Liver (tissue), 9 donors: ENCODE results near the gene ETNK1. TPM values are rescaled to one million over a fixed set of nuclear protein-coding genes. Genes with fewer than 3 reads are reported as not detected.
A peak's percentile ranks its signal among the peaks of the same experiment; 100 is the strongest.

Experiments
- DNase-seq: peaks from one replicate; pipeline ENCODE4 v3.0.0-alpha.2; 2017; ENCODE audit warnings: low spot score
- H3K27ac ChIP-seq, 2 donors: one replicate each; pipeline ENCODE4 v1.7.0; 2013; ENCODE audit warnings: inconsistent platforms in 2 of 2, low read length in 2 of 2, control low read depth in 1 of 2, low read depth in 1 of 2, mild to moderate bottlenecking in 1 of 2
- H3K27me3 ChIP-seq, 4 donors: one replicate each; pipeline versions ENCODE4 v1.6.1 to v1.7.0; 2013; ENCODE audit warnings: low read length in 3 of 4, inconsistent platforms in 1 of 4, mild to moderate bottlenecking in 1 of 4, moderate library complexity in 1 of 4; ENCODE audit not compliant: control insufficient read depth in 4 of 4, insufficient read depth in 4 of 4
- H3K36me3 ChIP-seq, 4 donors: one replicate each; pipeline versions ENCODE4 v1.6.1 to v1.7.0; 2013; ENCODE audit warnings: low read length in 3 of 4, mild to moderate bottlenecking in 3 of 4, low read depth in 1 of 4, moderate library complexity in 1 of 4; ENCODE audit not compliant: control insufficient read depth in 4 of 4, insufficient read depth in 3 of 4
- H3K4me1 ChIP-seq, 4 donors: one replicate each; pipeline versions ENCODE4 v1.6.1 to v1.7.0; 2013; ENCODE audit warnings: low read length in 3 of 4, mild to moderate bottlenecking in 3 of 4, moderate library complexity in 1 of 4; ENCODE audit not compliant: control insufficient read depth in 4 of 4, insufficient read depth in 4 of 4
- H3K4me3 ChIP-seq, 3 donors: one replicate each; pipeline versions ENCODE4 v1.6.1 to v1.7.0; 2013; ENCODE audit warnings: low read length in 3 of 3, control low read depth in 1 of 3, low read depth in 1 of 3, mild to moderate bottlenecking in 1 of 3
- H3K9ac ChIP-seq, 2 donors: one replicate each; pipeline ENCODE4 v1.7.0; 2013; ENCODE audit warnings: low read length in 2 of 2, mild to moderate bottlenecking in 2 of 2, moderate library complexity in 2 of 2, control low read depth in 1 of 2, low read depth in 1 of 2
- H3K9me3 ChIP-seq, 4 donors: one replicate each; pipeline versions ENCODE4 v1.6.1 to v1.7.0; 2013; ENCODE audit warnings: low read length in 3 of 4; ENCODE audit not compliant: control insufficient read depth in 4 of 4
- FOXA2 ChIP-seq: IDR thresholded peaks from 2 replicates; pipeline ENCODE4 v1.6.1; 2016; ENCODE audit warnings: antibody characterized with exemption
- GABPA ChIP-seq, 2 donors: IDR thresholded peaks in 1 of 2; conservative IDR thresholded peaks in 1 of 2; 2 replicates each; pipeline ENCODE4 v1.6.1; 2016; ENCODE audit warnings: antibody characterized with exemption in 2 of 2, mild to moderate bottlenecking in 1 of 2, moderate library complexity in 1 of 2
- HNF4A ChIP-seq, 2 donors: conservative IDR thresholded peaks; 2 replicates each; pipeline ENCODE4 v1.6.1; 2016; ENCODE audit warnings: antibody characterized with exemption in 2 of 2, mild to moderate bottlenecking in 2 of 2
- JUND ChIP-seq, 2 donors: IDR thresholded peaks; 2 replicates each; pipeline ENCODE4 v1.6.1; 2016; ENCODE audit warnings: antibody characterized with exemption in 2 of 2
- NR2F2 ChIP-seq: IDR thresholded peaks from 2 replicates; pipeline ENCODE4 v1.6.1; 2016; ENCODE audit warnings: antibody characterized with exemption
- RAD21 ChIP-seq, 2 donors: IDR thresholded peaks; 2 replicates each; pipeline ENCODE4 v1.6.1; 2016; ENCODE audit warnings: antibody characterized with exemption in 2 of 2, mild to moderate bottlenecking in 2 of 2
- RXRA ChIP-seq, 2 donors: IDR thresholded peaks; 2 replicates each; pipeline ENCODE4 v1.6.1; 2017 to 2018; ENCODE audit warnings: antibody characterized with exemption in 2 of 2, mild to moderate bottlenecking in 1 of 2
- SP1 ChIP-seq: IDR thresholded peaks from 2 replicates; pipeline ENCODE4 v1.6.1; 2018; ENCODE audit warnings: antibody characterized with exemption, mild to moderate bottlenecking
- TAF1 ChIP-seq: conservative IDR thresholded peaks from 2 replicates; pipeline ENCODE4 v1.6.1; 2016; ENCODE audit warnings: antibody characterized with exemption, mild to moderate bottlenecking
- WGBS: extraction: QIAGEN DNeasy Blood & Tissue Kit; methylation state at CpG from one replicate; pipeline ENCODE4 v1.1.7; 2013; 5-methylcytosine and 5-hydroxymethylcytosine counted together
- polyA plus RNA-seq, 2 donors: library from polyadenylated mRNA; stranded (reverse) in 1 of 2; unstranded in 1 of 2; fragments of 200-250 nt in 1 of 2; fragments of >200 nt in 1 of 2; fragmentation: Nextera tagmentation in 1 of 2; extraction: Ambion mirVana in 1 of 2; gene quantifications; one replicate each; pipeline versions ENCODE4 v1.2.1 to v1.2.3, GENCODE V29; 2013 to 2015
- total RNA-seq, 2 donors: library from RNA; depleted of rRNA; stranded (reverse); fragments of >200 nt; gene quantifications; one replicate each; pipeline ENCODE4 v1.2.3, GENCODE V29; 2014
- TF ChIP-seq, protein P1 (sequence below): IDR thresholded peaks from 2 replicates; pipeline ENCODE4 v1.6.1; 2016; ENCODE audit warnings: antibody characterized with exemption, mild to moderate bottlenecking
- TF ChIP-seq, protein P2 (sequence below): IDR thresholded peaks from 2 replicates; pipeline ENCODE4 v1.6.1; 2016; ENCODE audit warnings: antibody characterized with exemption
- TF ChIP-seq, protein P3 (sequence below): IDR thresholded peaks from 2 replicates; pipeline ENCODE4 v1.6.1; 2016; ENCODE audit warnings: antibody characterized with exemption
- TF ChIP-seq, protein P4 (sequence below): fragments of 150-350 bp; IDR thresholded peaks from 2 replicates; pipeline ENCODE4 v1.5.1; 2017; ENCODE audit warnings: improper control_type of control experiment, low read depth, low read length; ENCODE audit not compliant: missing input control
- TF ChIP-seq, protein P5 (sequence below): IDR thresholded peaks from 2 replicates; pipeline ENCODE4 v1.6.1; 2016; ENCODE audit warnings: antibody characterized with exemption
- donor health status: healthy.
- donor health status: healthy.
- donor health status: healthy.
- donor health status: healthy.
- donor health status: healthy.

Gene ETNK1
- total and polyA plus RNA-seq, 4 donors, result 15.6 to 51.4 (median 27.0) TPM

DNA sequence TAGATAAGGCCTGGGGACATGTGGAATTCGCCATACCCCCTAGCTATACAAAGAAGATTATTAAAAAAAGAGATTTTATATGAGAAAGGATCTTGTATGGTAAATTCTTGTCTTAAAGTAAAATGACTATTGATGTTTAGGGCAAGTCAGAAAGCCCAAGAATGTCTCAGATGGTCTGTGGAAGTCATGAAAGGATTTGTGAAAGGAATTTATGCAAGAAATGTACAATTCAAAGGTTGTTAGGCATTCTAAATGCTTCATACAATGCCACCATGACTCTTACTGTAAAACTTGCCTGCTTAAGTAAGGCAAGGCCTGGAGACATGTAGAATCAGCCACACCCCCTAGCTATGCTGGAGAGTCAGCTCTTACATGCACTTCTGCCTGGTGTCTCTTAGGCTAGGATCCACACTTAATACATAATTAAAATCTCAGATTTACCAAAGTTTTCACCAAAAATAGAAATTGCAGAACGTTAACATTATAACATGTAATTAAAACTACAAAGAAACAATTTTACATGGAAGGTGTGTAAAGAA, 8.9 kb upstream of the ETNK1 start (continued):
- TF ChIP-seq, protein P1, sequence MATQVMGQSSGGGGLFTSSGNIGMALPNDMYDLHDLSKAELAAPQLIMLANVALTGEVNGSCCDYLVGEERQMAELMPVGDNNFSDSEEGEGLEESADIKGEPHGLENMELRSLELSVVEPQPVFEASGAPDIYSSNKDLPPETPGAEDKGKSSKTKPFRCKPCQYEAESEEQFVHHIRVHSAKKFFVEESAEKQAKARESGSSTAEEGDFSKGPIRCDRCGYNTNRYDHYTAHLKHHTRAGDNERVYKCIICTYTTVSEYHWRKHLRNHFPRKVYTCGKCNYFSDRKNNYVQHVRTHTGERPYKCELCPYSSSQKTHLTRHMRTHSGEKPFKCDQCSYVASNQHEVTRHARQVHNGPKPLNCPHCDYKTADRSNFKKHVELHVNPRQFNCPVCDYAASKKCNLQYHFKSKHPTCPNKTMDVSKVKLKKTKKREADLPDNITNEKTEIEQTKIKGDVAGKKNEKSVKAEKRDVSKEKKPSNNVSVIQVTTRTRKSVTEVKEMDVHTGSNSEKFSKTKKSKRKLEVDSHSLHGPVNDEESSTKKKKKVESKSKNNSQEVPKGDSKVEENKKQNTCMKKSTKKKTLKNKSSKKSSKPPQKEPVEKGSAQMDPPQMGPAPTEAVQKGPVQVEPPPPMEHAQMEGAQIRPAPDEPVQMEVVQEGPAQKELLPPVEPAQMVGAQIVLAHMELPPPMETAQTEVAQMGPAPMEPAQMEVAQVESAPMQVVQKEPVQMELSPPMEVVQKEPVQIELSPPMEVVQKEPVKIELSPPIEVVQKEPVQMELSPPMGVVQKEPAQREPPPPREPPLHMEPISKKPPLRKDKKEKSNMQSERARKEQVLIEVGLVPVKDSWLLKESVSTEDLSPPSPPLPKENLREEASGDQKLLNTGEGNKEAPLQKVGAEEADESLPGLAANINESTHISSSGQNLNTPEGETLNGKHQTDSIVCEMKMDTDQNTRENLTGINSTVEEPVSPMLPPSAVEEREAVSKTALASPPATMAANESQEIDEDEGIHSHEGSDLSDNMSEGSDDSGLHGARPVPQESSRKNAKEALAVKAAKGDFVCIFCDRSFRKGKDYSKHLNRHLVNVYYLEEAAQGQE, result no peak
- TF ChIP-seq RAD21 (IDR thresholded peaks at IDR 0.05) (no peak), GABPA (IDR thresholded peaks at IDR 0.05 in 1 of 2, conservative IDR thresholded peaks at IDR 0.05 in 1 of 2) (no peak)
- TF ChIP-seq, protein P2, sequence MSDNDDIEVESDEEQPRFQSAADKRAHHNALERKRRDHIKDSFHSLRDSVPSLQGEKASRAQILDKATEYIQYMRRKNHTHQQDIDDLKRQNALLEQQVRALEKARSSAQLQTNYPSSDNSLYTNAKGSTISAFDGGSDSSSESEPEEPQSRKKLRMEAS, result no peak

DNA sequence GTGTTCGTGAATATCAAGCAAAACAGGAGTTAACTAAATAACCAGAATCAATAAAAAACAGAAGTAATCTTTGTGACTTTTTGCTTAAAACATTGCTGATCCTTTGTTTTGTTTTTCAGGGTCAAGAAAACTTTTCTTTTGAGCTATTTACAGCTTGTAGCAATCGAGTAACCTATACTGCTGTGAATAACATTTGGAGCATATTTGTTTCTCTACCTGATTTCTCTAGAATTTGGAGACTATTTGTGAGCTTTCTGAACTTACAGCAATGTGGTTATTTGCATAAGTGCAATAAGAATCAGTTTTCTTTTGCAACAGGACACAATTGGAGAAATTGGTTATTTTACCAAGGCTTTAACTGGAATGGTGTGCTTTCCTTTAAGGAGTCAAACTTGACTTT, 7.3 kb upstream of the ETNK1 start:
- Histone ChIP-seq H3K9ac (no peak overlapping the region), H3K27ac (no peak overlapping the region), H3K4me3 (no peak overlapping the region), H3K9me3 (peaks cover 0 to 2% (median 0%) of the 10 kb centered on the region in 4 donors), H3K36me3 (no peaks in the 10 kb centered on the region), H3K27me3 (no peaks in the 10 kb centered on the region), H3K4me1 (no peaks in the 10 kb centered on the region)
- TF ChIP-seq GABPA (IDR thresholded peaks at IDR 0.05 in 1 of 2, conservative IDR thresholded peaks at IDR 0.05 in 1 of 2) (no peak), SP1 (no peak), FOXA2 (no peak)
- TF ChIP-seq, protein P3, sequence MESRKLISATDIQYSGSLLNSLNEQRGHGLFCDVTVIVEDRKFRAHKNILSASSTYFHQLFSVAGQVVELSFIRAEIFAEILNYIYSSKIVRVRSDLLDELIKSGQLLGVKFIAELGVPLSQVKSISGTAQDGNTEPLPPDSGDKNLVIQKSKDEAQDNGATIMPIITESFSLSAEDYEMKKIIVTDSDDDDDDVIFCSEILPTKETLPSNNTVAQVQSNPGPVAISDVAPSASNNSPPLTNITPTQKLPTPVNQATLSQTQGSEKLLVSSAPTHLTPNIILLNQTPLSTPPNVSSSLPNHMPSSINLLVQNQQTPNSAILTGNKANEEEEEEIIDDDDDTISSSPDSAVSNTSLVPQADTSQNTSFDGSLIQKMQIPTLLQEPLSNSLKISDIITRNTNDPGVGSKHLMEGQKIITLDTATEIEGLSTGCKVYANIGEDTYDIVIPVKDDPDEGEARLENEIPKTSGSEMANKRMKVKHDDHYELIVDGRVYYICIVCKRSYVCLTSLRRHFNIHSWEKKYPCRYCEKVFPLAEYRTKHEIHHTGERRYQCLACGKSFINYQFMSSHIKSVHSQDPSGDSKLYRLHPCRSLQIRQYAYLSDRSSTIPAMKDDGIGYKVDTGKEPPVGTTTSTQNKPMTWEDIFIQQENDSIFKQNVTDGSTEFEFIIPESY, result no peak
- TF ChIP-seq, protein P2, result no peak
- DNase-seq, result no peak
- 94% methylated on average over 2 of the region's 2 CpGs for WGBS

DNA sequence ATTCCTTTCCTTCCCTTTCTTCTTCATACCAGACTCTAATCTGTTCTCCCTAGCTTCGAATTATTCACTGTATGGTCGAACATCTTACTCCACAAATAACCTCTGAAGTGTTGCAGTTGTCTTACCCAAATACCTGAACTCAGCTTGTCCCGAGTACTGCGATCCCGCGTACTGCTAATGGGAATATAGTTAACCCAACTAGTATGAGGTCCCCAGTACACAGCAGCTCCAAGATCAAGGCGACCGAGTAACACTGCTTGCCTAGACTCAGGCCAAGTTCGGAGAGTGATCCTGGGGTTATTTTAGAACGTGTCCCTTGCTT, 462 bp upstream of the ETNK1 start:
- WGBS, result 16% methylated on average over 10 of the region's 10 CpGs
- Histone ChIP-seq H3K36me3 (no peaks in the 10 kb centered on the region), H3K27me3 (no peaks in the 10 kb centered on the region), H3K9me3 (no peaks in the 10 kb centered on the region), H3K9ac (peak overlapping the region; percentile 87 to 99), H3K27ac (peak overlapping the region; percentile 97), H3K4me1 (peaks cover 0 to 26% (median 9%) of the 10 kb centered on the region in 4 donors), H3K4me3 (peak overlapping the region; percentile 63 to 99 (median 82))
- DNase-seq, result no peak
- TF ChIP-seq, protein P3, result no peak
- TF ChIP-seq, protein P1, result no peak
- TF ChIP-seq, protein P4, sequence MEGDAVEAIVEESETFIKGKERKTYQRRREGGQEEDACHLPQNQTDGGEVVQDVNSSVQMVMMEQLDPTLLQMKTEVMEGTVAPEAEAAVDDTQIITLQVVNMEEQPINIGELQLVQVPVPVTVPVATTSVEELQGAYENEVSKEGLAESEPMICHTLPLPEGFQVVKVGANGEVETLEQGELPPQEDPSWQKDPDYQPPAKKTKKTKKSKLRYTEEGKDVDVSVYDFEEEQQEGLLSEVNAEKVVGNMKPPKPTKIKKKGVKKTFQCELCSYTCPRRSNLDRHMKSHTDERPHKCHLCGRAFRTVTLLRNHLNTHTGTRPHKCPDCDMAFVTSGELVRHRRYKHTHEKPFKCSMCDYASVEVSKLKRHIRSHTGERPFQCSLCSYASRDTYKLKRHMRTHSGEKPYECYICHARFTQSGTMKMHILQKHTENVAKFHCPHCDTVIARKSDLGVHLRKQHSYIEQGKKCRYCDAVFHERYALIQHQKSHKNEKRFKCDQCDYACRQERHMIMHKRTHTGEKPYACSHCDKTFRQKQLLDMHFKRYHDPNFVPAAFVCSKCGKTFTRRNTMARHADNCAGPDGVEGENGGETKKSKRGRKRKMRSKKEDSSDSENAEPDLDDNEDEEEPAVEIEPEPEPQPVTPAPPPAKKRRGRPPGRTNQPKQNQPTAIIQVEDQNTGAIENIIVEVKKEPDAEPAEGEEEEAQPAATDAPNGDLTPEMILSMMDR, result no peak
- TF ChIP-seq RAD21 (IDR thresholded peaks at IDR 0.05) (no peak), JUND (IDR thresholded peaks at IDR 0.05) (no peak), HNF4A (conservative IDR thresholded peaks at IDR 0.05) (no peak), NR2F2 (no peak), RXRA (IDR thresholded peaks at IDR 0.05) (no peak), TAF1 (no peak)
- TF ChIP-seq, protein P2, result no peak
- TF ChIP-seq, protein P5, sequence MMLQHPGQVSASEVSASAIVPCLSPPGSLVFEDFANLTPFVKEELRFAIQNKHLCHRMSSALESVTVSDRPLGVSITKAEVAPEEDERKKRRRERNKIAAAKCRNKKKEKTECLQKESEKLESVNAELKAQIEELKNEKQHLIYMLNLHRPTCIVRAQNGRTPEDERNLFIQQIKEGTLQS, result no peak
